Hair follicular keratinocyte (primary cell): ENCODE results near the gene PLPP1. TPM values are rescaled to one million over a fixed set of nuclear protein-coding genes. Genes with fewer than 3 reads are reported as not detected.

ENCODE experiments used
- total RNA-seq: library from RNA; depleted of rRNA; stranded (reverse); fragments of >200 nt; gene quantifications from 2 replicates; pipeline ENCODE4 v1.2.3, GENCODE V29; 2015

The PLPP1 gene
- total RNA-seq: 20.0 and 31.6 TPM in 2 replicates

DNA sequence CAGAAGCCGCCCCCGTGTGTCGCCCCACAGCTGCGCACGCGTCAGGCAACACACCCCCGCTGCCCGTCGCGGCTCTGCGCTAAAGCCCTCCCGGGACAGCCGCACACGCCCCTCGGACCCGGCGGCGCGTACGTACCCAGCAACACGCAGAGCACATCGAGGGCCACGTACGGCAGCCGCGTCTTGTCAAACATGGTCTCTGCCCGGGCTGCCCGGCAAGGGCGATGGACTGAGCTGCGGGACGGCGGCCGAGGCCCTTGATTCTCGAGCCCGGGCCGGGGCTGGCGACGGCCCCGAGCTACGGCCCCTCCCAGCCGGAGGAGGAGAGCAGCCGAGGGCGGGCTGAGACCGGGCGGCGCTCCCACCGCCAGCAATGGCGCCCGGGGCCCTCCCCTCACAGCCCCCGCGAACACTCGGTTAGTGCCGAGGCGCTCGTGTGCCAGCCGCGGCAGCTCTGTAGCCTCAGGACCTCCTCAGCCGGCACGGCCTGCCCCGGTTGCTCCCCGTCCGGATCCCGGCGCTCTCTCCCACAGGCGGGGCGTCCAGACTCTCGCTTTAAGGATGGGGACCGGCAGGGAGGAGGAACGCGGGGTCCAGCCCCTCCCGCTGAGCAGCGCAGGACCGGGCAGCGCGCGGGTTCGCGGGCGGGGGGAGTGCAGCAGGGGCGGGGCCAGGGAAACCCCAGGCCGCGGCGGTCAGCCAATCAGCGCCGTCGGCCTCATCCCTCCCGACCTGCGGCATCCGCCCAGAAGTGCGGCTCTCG lies at the start of gene PLPP1:
TSS of gene PLPP1 (minus strand) at position 529 of the 763 bp plus-strand sequence. CDS start at position 194, 335 bp downstream.

Other genes with a start within 250 kb of the PLPP1 start
- gene DHX29, start 227.3 kb downstream of the PLPP1 start, total RNA-seq: 19.2 and 25.3 TPM in 2 replicates
- 82.2 and 84.2 TPM in 2 replicates for gene MTREX, start 227.0 kb downstream of the PLPP1 start, total RNA-seq
- 13.8 and 17.0 TPM in 2 replicates for gene SLC38A9, start 177.4 kb upstream of the PLPP1 start, total RNA-seq
- not detected in 2 replicates for gene DDX4, start 203.1 kb upstream of the PLPP1 start, total RNA-seq